H9 (cell line): ENCODE results near the gene MLC1. TPM values are rescaled to one million over a fixed set of nuclear protein-coding genes. Genes with fewer than 3 reads are reported as not detected.

Experiments used
- DNase-seq: peaks from one replicate; pipeline ENCODE4 v3.0.0-alpha.2; 2017
- H2AFZ ChIP-seq: one replicate; pipeline ENCODE4 v1.6.1; 2013; ENCODE audit warnings: mild to moderate bottlenecking, low read length, control low read depth, moderate library complexity
- H2AK5ac ChIP-seq: 2 replicates; pipeline ENCODE4 v1.6.1; 2013; ENCODE audit warnings: low read length, control low read depth, mixed read lengths; ENCODE audit not compliant: insufficient read length
- H2BK120ac ChIP-seq: one replicate; pipeline ENCODE4 v1.6.1; 2013; ENCODE audit warnings: low read depth, mild to moderate bottlenecking, low read length, control low read depth, inconsistent platforms; ENCODE audit not compliant: poor library complexity, severe bottlenecking
- H2BK12ac ChIP-seq: 2 replicates; pipeline ENCODE4 v1.6.1; 2013; ENCODE audit warnings: low read length, control low read depth, mixed read lengths, low read depth; ENCODE audit not compliant: insufficient read length
- H2BK15ac ChIP-seq: 2 replicates; pipeline ENCODE4 v1.6.1; 2013; ENCODE audit warnings: low read depth, low read length, control low read depth
- H2BK20ac ChIP-seq: one replicate; pipeline ENCODE4 v1.6.1; 2013; ENCODE audit warnings: low read depth, mild to moderate bottlenecking, low read length, control low read depth, inconsistent platforms; ENCODE audit not compliant: poor library complexity, severe bottlenecking
- H2BK5ac ChIP-seq: 2 replicates; pipeline ENCODE4 v1.6.1; 2013; ENCODE audit warnings: low read length, control low read depth, mixed read lengths; ENCODE audit not compliant: insufficient read length
- H3K14ac ChIP-seq: 2 replicates; pipeline ENCODE4 v1.6.1; 2013; ENCODE audit warnings: low read length, control low read depth; ENCODE audit not compliant: insufficient read depth
- H3K18ac ChIP-seq: 2 replicates; pipeline ENCODE4 v1.6.1; 2013; ENCODE audit warnings: low read depth, mild to moderate bottlenecking, mixed read lengths, low read length, control low read depth; ENCODE audit not compliant: insufficient read length
- H3K23ac ChIP-seq: 2 replicates; pipeline ENCODE4 v1.6.1; 2013; ENCODE audit warnings: low read length, control low read depth, mixed read lengths, low read depth; ENCODE audit not compliant: insufficient read length
- H3K23me2 ChIP-seq: 2 replicates; pipeline ENCODE4 v1.6.1; 2013; ENCODE audit warnings: low read depth, mild to moderate bottlenecking, mixed read lengths, low read length, control low read depth; ENCODE audit not compliant: insufficient read length, poor library complexity, severe bottlenecking
- H3K27ac ChIP-seq: 2 replicates; pipeline ENCODE4 v1.5.1; 2013; ENCODE audit warnings: low read length, control low read depth, mixed read lengths, low read depth; ENCODE audit not compliant: insufficient read length
- H3K27me3 ChIP-seq: 2 replicates; pipeline ENCODE4 v1.6.1; 2013; ENCODE audit warnings: low read length, control low read depth, inconsistent platforms; ENCODE audit not compliant: insufficient read depth
- H3K4ac ChIP-seq: 2 replicates; pipeline ENCODE4 v1.6.1; 2013; ENCODE audit warnings: low read depth, mild to moderate bottlenecking, control low read depth, inconsistent platforms, low read length, moderate library complexity
- H3K4me1 ChIP-seq: 2 replicates; pipeline ENCODE4 v1.6.1; 2013; ENCODE audit warnings: low read length, control low read depth, inconsistent platforms; ENCODE audit not compliant: insufficient read depth
- H3K4me2 ChIP-seq: 2 replicates; pipeline ENCODE4 v1.6.1; 2013; ENCODE audit warnings: low read length, control low read depth, mixed read lengths; ENCODE audit not compliant: insufficient read length, insufficient read depth
- H3K56ac ChIP-seq: 2 replicates; pipeline ENCODE4 v1.6.1; 2013; ENCODE audit warnings: low read depth, mild to moderate bottlenecking, mixed read lengths, low read length, control low read depth; ENCODE audit not compliant: insufficient read length
- H3K79me1 ChIP-seq: 2 replicates; pipeline ENCODE4 v1.6.1; 2013; ENCODE audit warnings: low read depth, mild to moderate bottlenecking, moderate library complexity, low read length, control low read depth, inconsistent platforms; ENCODE audit not compliant: insufficient read depth, poor library complexity, severe bottlenecking
- H3K79me2 ChIP-seq: 2 replicates; pipeline ENCODE4 v1.6.1; 2013; ENCODE audit warnings: low read length, control low read depth, inconsistent platforms; ENCODE audit not compliant: insufficient read depth
- H3K9ac ChIP-seq: 2 replicates; pipeline ENCODE4 v1.6.1; 2013; ENCODE audit warnings: low read length, control low read depth, mixed read lengths; ENCODE audit not compliant: insufficient read length; ENCODE audit errors: extremely low read depth
- H3K9me3 ChIP-seq: one replicate; pipeline ENCODE4 v1.6.1; 2013; ENCODE audit warnings: low read depth, low read length, inconsistent platforms; ENCODE audit not compliant: control insufficient read depth
- H3T11ph ChIP-seq: one replicate; pipeline ENCODE4 v1.6.1; 2013; ENCODE audit warnings: mild to moderate bottlenecking, low read length, control low read depth, inconsistent platforms
- H4K20me1 ChIP-seq: one replicate; pipeline ENCODE4 v1.6.1; 2013; ENCODE audit not compliant: control insufficient read depth, insufficient read length, insufficient read depth
- H4K5ac ChIP-seq: 2 replicates; pipeline ENCODE4 v1.6.1; 2013; ENCODE audit warnings: low read depth, mild to moderate bottlenecking, mixed read lengths, low read length, control low read depth; ENCODE audit not compliant: insufficient read length
- H4K8ac ChIP-seq: replicated peaks from 2 replicates; pipeline ENCODE4 v1.6.1; 2013; ENCODE audit warnings: low read length, control low read depth, mixed read lengths, low read depth; ENCODE audit not compliant: insufficient read length
- H4K91ac ChIP-seq: 2 replicates; pipeline ENCODE4 v1.6.1; 2013; ENCODE audit warnings: low read depth, mild to moderate bottlenecking, moderate library complexity, mixed read lengths, low read length, control low read depth; ENCODE audit not compliant: insufficient read length
- H3K27ac Mint-ChIP-seq, 3 experiments: 2 replicates in 2 of 3; 3 replicates in 1 of 3; pipeline ENCODE4 v1.8.0; 2020 to 2021; ENCODE audit warnings: mixed read lengths in 3 of 3, mild to moderate bottlenecking in 1 of 3, moderate library complexity in 1 of 3
- H3K27me3 Mint-ChIP-seq: 2 replicates; pipeline ENCODE4 v1.8.0; 2021; ENCODE audit warnings: low read depth, mild to moderate bottlenecking, moderate library complexity, mixed read lengths
- H3K36me3 Mint-ChIP-seq, 3 experiments: 2 replicates in 2 of 3; 3 replicates in 1 of 3; pipeline ENCODE4 v1.8.0; 2020 to 2021; ENCODE audit warnings: low read depth in 3 of 3, mixed read lengths in 3 of 3; ENCODE audit not compliant: insufficient read depth in 1 of 3
- H3K4me1 Mint-ChIP-seq, 2 experiments: 2 replicates each; pipeline ENCODE4 v1.8.0; 2020; ENCODE audit warnings: mixed read lengths in 2 of 2
- H3K4me3 Mint-ChIP-seq, 2 experiments: 2 replicates in 1 of 2; 3 replicates in 1 of 2; pipeline ENCODE4 v1.8.0; 2020 to 2021; ENCODE audit warnings: mild to moderate bottlenecking in 2 of 2, mixed read lengths in 2 of 2, moderate library complexity in 1 of 2
- H3K9me3 Mint-ChIP-seq, 2 experiments: 2 replicates in 1 of 2; 3 replicates in 1 of 2; pipeline ENCODE4 v1.8.0; 2020; ENCODE audit warnings: mild to moderate bottlenecking in 2 of 2, mixed read lengths in 2 of 2, moderate library complexity in 1 of 2
- WGBS: extraction: QIAGEN DNeasy Blood & Tissue Kit; methylation state at CpG from one replicate; pipeline ENCODE4 v1.1.7; 2013; ENCODE audit warnings: missing lambda C conversion rate, low lambda C conversion rate, mixed read lengths; ENCODE audit not compliant: insufficient read length; ENCODE audit errors: extremely low coverage; 5-methylcytosine and 5-hydroxymethylcytosine counted together
- total RNA-seq: library from RNA; stranded (reverse); gene quantifications from 2 replicates; pipeline ENCODE4 v1.2.1, GENCODE V29; 2021
- TF ChIP-seq, protein P1 (sequence below): fragments of 200-600 bp; sonication (generic); conservative IDR thresholded peaks from 3 replicates; pipeline ENCODE4 v1.8.0; 2021; ENCODE audit warnings: antibody characterized with exemption, mild to moderate bottlenecking

MLC1 gene
- total RNA-seq, 1 experiment from 2014 or later = not detected

DNA sequence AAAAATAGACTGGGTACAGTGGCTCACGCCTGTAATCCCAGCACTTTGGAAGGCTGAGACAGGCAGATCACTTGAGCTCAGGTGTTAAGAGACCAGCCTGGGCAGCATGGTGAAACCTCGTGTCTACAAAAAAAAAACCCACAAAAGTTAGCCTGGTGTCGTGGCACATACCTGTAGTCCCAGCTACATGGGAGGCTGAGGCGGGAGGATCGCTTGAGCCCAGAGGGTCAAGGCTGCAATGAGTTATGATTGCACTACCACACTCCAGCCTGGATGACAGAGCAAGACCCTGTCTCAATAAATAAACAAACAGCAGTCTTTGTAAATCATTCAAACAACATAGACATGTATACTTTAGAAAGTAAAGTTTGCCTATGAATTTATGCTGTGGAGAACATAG is 7.1 kb upstream of the MLC1 start:
- Histone ChIP-seq H3K56ac (no peak overlapping the region), H3K9ac (no peak overlapping the region), H3K23ac (no peak overlapping the region), H2BK12ac (no peak overlapping the region), H3K14ac (no peak overlapping the region), H2BK20ac (no peak overlapping the region), H4K8ac (no peak overlapping the region), H3K79me2 (no peaks in the 10 kb centered on the region), H4K91ac (no peak overlapping the region), H4K20me1 (no peaks in the 10 kb centered on the region), H3K18ac (no peak overlapping the region), H3K4ac (no peak overlapping the region), H3K23me2 (no peaks in the 10 kb centered on the region), H2BK120ac (no peak overlapping the region), H3T11ph (no peak overlapping the region), H4K5ac (no peak overlapping the region), H3K27me3 (no peaks in the 10 kb centered on the region), H3K4me2 (no peak overlapping the region), H3K9me3 (no peaks in the 10 kb centered on the region), H2BK5ac (no peak overlapping the region), H2AK5ac (no peak overlapping the region), H3K79me1 (no peaks in the 10 kb centered on the region), H2AFZ (no peak overlapping the region), H3K4me1 (no peaks in the 10 kb centered on the region), H2BK15ac (no peak overlapping the region), H3K27ac (no peak overlapping the region)
- Mint-ChIP-seq H3K27me3 (peaks cover 24% of the 10 kb centered on the region), H3K4me3 (no peak overlapping the region), H3K4me1 (no peaks in the 10 kb centered on the region), H3K9me3 (peaks cover 0 to 14% of the 10 kb centered on the region in 2 experiments; a peak in 1 of 5 replicates), H3K36me3 (peaks cover 0 to 2% (median 0%) of the 10 kb centered on the region in 3 experiments; a peak in 1 of 7 replicates), H3K27ac (no peak overlapping the region)
- TF ChIP-seq, protein P1, sequence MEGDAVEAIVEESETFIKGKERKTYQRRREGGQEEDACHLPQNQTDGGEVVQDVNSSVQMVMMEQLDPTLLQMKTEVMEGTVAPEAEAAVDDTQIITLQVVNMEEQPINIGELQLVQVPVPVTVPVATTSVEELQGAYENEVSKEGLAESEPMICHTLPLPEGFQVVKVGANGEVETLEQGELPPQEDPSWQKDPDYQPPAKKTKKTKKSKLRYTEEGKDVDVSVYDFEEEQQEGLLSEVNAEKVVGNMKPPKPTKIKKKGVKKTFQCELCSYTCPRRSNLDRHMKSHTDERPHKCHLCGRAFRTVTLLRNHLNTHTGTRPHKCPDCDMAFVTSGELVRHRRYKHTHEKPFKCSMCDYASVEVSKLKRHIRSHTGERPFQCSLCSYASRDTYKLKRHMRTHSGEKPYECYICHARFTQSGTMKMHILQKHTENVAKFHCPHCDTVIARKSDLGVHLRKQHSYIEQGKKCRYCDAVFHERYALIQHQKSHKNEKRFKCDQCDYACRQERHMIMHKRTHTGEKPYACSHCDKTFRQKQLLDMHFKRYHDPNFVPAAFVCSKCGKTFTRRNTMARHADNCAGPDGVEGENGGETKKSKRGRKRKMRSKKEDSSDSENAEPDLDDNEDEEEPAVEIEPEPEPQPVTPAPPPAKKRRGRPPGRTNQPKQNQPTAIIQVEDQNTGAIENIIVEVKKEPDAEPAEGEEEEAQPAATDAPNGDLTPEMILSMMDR = no peak
- DNase-seq = no peak
- WGBS = no CpG with 5 or more reads among the region's 5 CpGs
